GM18498 (cell line): ENCODE measurements around the gene RBM47.

ENCODE experiments used
- ATAC-seq: cut with Tn5 transposase; IDR thresholded peaks from one replicate; pipeline ENCODE4 v1.9.1; 2021; ENCODE audit warnings: mild to moderate bottlenecking, moderate library complexity; ENCODE audit not compliant: unreplicated experiment

RBM47 gene

DNA sequence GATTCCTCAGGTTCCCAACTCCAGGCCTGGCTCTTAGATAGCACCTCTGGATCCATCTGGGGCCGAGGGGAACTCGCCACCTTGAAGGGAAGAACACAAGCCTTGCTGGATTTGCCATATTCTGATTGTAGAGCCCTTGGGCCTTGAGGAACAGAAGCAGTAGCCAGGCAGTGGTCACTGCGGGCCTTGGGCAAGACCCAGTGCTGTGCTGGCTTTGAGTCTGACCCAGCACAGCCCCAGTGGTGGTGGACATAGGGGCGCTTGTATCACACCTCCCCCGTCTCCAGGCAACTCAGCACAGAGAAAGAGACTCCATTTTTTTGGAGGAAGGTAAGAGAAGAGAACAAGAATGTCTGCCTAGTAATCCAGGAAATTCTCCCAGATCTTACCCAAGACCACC is 249.0 kb downstream of the RBM47 start:
- no peak for ATAC-seq

DNA sequence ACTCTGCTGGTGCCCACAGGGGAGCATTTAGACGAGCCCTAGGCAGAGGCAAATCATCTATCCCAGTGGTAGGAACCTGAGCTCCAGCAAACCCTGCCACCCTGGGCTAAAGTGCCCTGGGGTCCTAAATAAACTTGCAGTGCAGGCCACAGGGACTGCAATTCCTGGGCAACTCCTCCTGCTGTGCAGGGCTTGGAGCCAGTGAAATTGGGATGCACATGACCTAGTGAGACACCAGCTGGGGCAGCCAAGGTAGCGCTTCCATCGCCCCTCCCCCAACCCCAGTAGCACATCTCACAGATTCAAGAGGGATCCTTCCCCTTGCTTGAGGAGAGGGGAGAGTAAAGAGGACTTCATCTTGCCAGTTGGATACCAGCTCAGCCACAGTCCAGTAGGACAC is 250.4 kb downstream of the RBM47 start:
- no peak for ATAC-seq

DNA sequence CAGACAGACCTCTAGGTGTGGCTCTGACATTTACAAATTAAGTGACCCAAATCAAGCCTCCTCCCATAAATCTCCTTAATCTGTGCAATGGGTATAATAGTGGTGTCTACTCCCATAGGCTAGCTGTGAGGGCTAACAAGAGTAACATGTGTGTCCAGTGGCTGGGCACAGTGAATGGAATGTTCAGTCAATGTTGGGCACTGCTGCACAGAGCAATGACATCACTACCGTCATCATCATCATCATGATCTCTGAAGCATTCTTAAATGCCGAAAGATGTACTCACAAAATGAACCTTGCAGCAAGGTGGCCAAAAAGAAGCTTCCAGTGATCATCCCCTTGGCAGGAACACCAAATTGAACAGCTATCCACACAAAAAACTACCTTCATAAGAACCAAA is 251.0 kb downstream of the RBM47 start:
- no peak for ATAC-seq

DNA sequence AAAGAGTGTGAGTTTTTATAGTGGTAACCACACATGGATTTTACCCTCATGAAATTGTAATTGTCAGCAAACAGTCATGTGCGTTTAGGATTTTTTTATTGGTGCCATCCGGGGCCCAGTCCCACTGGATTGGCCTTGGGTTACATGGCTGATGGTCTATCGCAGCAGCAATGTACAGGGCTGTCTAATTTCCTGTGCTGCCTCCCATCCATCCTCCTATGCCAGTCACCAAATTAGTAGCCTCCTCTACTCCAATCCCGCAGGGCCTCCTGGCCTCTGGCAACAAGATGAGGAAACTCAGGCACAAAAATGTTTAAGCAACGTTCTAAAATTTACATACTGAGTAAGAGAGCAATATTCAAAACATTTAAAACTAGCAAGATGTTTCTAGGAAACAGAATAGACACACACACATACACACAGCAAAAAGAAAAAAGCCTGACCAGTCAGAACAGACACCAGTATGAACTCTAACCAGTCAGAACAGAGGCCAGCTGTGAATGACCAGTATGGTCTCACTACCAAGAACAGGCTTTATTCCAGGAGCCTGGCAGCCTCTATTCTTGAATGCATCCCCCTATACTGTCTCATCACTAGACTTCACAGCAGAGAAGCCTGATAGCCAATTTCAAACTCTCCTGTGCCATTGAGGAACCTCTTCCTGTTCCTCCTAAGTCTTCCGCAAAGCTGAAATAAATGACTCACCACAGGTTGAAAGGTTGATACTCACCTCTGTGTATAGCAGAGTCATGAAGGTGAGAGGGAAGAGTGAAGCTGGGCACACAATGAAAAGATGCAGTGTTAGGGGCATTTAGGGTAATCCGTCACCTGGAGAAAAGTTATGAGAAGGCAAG is 251.9 kb downstream of the RBM47 start:
- ATAC-seq, result no peak

DNA sequence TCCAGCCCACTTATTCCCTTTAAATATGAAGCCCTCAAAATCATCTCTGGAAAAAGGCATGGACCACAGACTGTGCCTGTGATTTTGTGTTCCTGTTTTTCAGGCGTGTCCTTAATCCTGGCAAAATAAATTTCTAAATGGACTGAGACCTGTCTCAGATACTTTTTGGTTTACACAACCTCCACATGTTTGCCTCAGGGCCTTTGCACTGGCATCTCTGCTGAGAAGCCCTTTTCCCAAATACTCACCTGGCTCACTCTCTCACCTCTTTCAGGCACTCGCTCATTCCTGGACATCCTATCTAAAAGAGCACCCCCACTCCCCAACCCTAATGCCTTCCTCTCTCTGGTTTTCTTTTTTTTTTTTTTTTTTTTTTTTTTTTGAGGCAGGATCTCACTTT is 254.0 kb downstream of the RBM47 start:
- ATAC-seq, result no peak

DNA sequence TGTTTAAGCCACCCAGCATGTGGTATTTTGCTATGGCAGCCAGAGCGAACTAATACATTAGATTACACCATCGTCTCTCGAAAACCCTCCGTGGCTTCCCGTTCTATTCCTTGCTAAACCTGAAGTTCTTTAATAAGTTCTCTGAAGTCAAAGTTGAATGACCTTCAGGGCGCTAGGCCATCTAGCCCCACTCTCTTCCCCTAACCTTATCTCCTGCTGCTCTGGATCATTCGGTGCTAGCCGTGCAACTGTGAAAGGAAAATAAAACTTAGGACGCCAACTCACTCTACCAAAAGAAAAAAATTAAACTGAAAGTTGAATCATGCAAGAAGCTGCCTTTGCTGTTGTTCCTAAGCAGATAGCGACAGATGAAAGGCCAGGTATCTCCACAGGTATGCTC is 254.6 kb downstream of the RBM47 start:
- ATAC-seq, result no peak

DNA sequence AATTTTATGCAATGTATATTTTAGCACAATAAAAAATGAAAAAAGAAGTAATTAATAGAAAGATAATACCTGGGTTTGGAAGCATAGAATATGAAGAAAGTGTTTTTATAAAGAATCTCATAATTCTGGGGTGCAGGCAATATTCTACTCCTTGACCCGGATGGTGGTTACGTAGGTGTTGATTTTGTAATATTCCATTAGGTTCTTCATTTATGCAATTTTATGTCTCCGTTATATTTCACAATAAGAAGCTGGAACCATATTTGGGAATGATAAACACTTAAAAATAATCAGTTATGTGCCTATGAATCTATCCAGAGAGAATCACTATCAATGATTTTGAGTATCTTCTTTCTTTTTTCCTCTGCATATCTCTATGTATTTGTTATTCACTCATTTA is 256.0 kb downstream of the RBM47 start:
- ATAC-seq, result no peak
